CD14-positive monocyte (primary cell): ENCODE results near the gene IGF2. TPM values are rescaled to one million over a fixed set of nuclear protein-coding genes. Genes with fewer than 3 reads are reported as not detected.
A peak's percentile ranks its signal among the peaks of the same experiment; 100 is the strongest.

Experiments
- DNase-seq, 3 donors: peaks; one replicate each; pipeline ENCODE4 v3.0.0-alpha.2; 2011 to 2022
- H2AFZ ChIP-seq: 2 replicates; pipeline ENCODE4 v1.6.0; 2012; ENCODE audit warnings: mild to moderate bottlenecking, low read depth, low read length, inconsistent platforms; ENCODE audit not compliant: insufficient read depth, poor library complexity, severe bottlenecking
- H3K27ac ChIP-seq, 2 donors: 1 replicate in 1 of 2; 2 replicates in 1 of 2; pipeline ENCODE4 v1.5.1; 2012 to 2013; ENCODE audit warnings: low read length in 2 of 2, control low read depth in 1 of 2, inconsistent platforms in 1 of 2, low read depth in 1 of 2, mild to moderate bottlenecking in 1 of 2
- H3K27me3 ChIP-seq, 2 donors: one replicate each; pipeline versions ENCODE4 v1.6.0 to v1.6.1; 2011 to 2013; ENCODE audit warnings: low read length in 2 of 2; ENCODE audit not compliant: control insufficient read depth in 2 of 2, insufficient read depth in 2 of 2
- H3K36me3 ChIP-seq, 2 donors: replicated peaks in 1 of 2; 1 replicate in 1 of 2; 2 replicates in 1 of 2; pipeline versions ENCODE4 v1.5.1 to v1.6.1; 2012 to 2013; ENCODE audit warnings: low read length in 2 of 2, control low read depth in 1 of 2, inconsistent platforms in 1 of 2, mild to moderate bottlenecking in 1 of 2; ENCODE audit not compliant: insufficient read depth in 2 of 2, control insufficient read depth in 1 of 2
- H3K4me1 ChIP-seq, 2 donors: 1 replicate in 1 of 2; 2 replicates in 1 of 2; pipeline versions ENCODE4 v1.5.1 to v1.6.1; 2012 to 2013; ENCODE audit warnings: low read length in 2 of 2, control low read depth in 1 of 2, inconsistent platforms in 1 of 2, mild to moderate bottlenecking in 1 of 2, moderate library complexity in 1 of 2; ENCODE audit not compliant: insufficient read depth in 2 of 2, control insufficient read depth in 1 of 2
- H3K4me2 ChIP-seq: replicated peaks from 2 replicates; pipeline ENCODE3; 2012; ENCODE audit warnings: low read length, moderate library complexity, mild to moderate bottlenecking; ENCODE audit not compliant: poor library complexity, severe bottlenecking; ENCODE audit errors: extremely low read depth
- H3K4me3 ChIP-seq, 3 experiments: fragments of 200-600 bp in 1 of 3; sonication (generic) in 1 of 3; replicated peaks in 1 of 3; 1 replicate in 2 of 3; 2 replicates in 1 of 3; pipeline ENCODE4 v1.5.1; 2011 to 2013; ENCODE audit warnings: low read length in 3 of 3, mild to moderate bottlenecking in 3 of 3, control low read depth in 2 of 3, low read depth in 2 of 3, inconsistent platforms in 1 of 3, moderate library complexity in 1 of 3
- H3K79me2 ChIP-seq: 2 replicates; pipeline ENCODE4 v1.6.0; 2012; ENCODE audit warnings: mild to moderate bottlenecking, control low read depth, inconsistent platforms, low read length, moderate library complexity; ENCODE audit not compliant: insufficient read depth
- H3K9ac ChIP-seq: 2 replicates; pipeline ENCODE4 v1.6.0; 2017; ENCODE audit warnings: low read length, mild to moderate bottlenecking; ENCODE audit not compliant: insufficient read depth, poor library complexity, severe bottlenecking
- H3K9me3 ChIP-seq, 2 donors: replicated peaks in 1 of 2; 1 replicate in 1 of 2; 2 replicates in 1 of 2; pipeline versions ENCODE4 v1.5.1 to v1.6.1; 2012 to 2013; ENCODE audit warnings: low read length in 2 of 2, control low read depth in 1 of 2; ENCODE audit not compliant: control insufficient read depth in 1 of 2, insufficient read depth in 1 of 2
- H4K20me1 ChIP-seq: 2 replicates; pipeline ENCODE4 v1.6.0; 2012; ENCODE audit warnings: mild to moderate bottlenecking, low read length, control low read depth, moderate library complexity; ENCODE audit not compliant: insufficient read depth
- H3K27ac Mint-ChIP-seq, 7 donors: one replicate each; pipeline ENCODE4 v1.8.0; 2020; ENCODE audit warnings: mild to moderate bottlenecking in 7 of 7, mixed read lengths in 7 of 7, moderate library complexity in 6 of 7, inconsistent platforms in 2 of 7
- H3K27me3 Mint-ChIP-seq, 3 donors: one replicate each; pipeline ENCODE4 v1.8.0; 2021 to 2022; ENCODE audit warnings: low read depth in 3 of 3, mild to moderate bottlenecking in 3 of 3, mixed read lengths in 3 of 3, moderate library complexity in 3 of 3, inconsistent platforms in 1 of 3
- H3K36me3 Mint-ChIP-seq, 2 donors: one replicate each; pipeline ENCODE4 v1.8.0; 2020; ENCODE audit warnings: mixed read lengths in 2 of 2, inconsistent platforms in 1 of 2, mild to moderate bottlenecking in 1 of 2
- H3K4me1 Mint-ChIP-seq: one replicate; pipeline ENCODE4 v1.8.0; 2020; ENCODE audit warnings: mild to moderate bottlenecking, mixed read lengths
- H3K4me3 Mint-ChIP-seq, 2 donors: one replicate each; pipeline ENCODE4 v1.8.0; 2020; ENCODE audit warnings: mild to moderate bottlenecking in 2 of 2, mixed read lengths in 2 of 2, moderate library complexity in 1 of 2
- H3K9me3 Mint-ChIP-seq, 7 donors: one replicate each; pipeline ENCODE4 v1.8.0; 2020 to 2022; ENCODE audit warnings: mixed read lengths in 7 of 7, mild to moderate bottlenecking in 6 of 7, moderate library complexity in 6 of 7, inconsistent platforms in 2 of 7
- WGBS: methylation state at CpG from one replicate; pipeline ENCODE4 v1.1.5; 2013; ENCODE audit warnings: missing lambda C conversion rate; ENCODE audit not compliant: insufficient coverage; 5-methylcytosine and 5-hydroxymethylcytosine counted together
- intact Hi-C, 2 donors: fragments of 100-400 bp; cut with micrococcal nuclease; formaldehyde crosslinking; loops; one replicate each; pipeline versions ENCODE4 v1.15.0 to v1.15.1; 2023
- polyA plus RNA-seq, 3 donors: library from polyadenylated mRNA; depleted of rRNA in 1 of 3; unstranded in 2 of 3; stranded (reverse) in 1 of 3; fragments of 300-500 nt in 2 of 3; fragments of >200 nt in 1 of 3; fragmentation: Illumina TruSeq in 2 of 3; gene quantifications; 1 replicate in 2 of 3; 2 replicates in 1 of 3; pipeline ENCODE4 v1.2.3, GENCODE V29; 2012 to 2021
- TF ChIP-seq, protein P1 (sequence below): fragments of 200-600 bp; IDR thresholded peaks from one replicate; pipeline ENCODE4 v1.8.0; 2022; ENCODE audit warnings: antibody characterized with exemption, mild to moderate bottlenecking

Gene IGF2
- polyA plus RNA-seq, 3 donors, result not detected

DNA sequence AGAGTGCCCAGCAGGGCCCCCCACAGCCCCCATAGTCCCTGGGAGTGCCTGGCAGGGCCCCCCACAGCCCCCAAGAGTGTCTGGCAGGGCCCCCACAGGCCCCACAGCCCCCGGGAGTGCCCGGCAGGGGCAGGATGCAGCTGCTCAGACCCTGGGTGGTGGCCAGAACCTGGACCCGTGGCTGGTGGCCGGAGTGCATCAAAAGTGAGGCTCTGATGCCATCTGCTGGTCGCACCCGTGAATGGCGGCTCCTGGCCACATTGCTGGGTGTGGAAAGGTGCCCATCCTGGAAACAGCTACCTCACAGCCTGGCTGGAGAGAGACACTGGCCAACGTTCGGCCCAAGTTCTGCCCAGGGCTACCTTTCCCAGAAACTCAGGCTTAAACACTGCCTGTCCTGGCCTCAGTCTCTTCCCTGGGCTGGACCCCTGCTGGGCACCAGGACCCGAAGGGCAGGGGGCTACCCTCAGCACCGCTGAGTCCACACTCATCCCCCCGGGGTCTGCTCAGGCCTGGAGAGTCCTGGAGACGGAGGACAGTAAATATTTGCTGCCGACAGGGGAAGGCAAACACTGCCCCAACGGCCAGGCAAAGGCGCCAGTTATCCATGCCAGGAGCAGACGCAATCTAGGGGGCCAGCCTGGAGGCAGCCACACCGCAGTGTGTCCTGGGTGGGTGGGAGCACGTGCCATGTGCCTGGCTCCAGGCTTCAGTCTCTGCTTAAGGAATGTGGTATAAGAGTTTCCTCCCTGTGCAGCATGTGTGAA, 17.4 kb upstream of the IGF2 start:
- H3K4me1 ChIP-seq, result peaks cover 3 to 4% of the 10 kb centered on the region in 2 donors
- peaks cover 0 to 22% (median 3%) of the 10 kb centered on the region in 3 donors for H3K27me3 Mint-ChIP-seq
- H3K27ac Mint-ChIP-seq, result peak overlapping the region in 1 of 7 donors; percentile 46
- H3K36me3 Mint-ChIP-seq, result no peaks in the 10 kb centered on the region
- no peaks in the 10 kb centered on the region for H3K9me3 ChIP-seq
- 41% methylated on average over 19 of the region's 19 CpGs for WGBS
- H4K20me1 ChIP-seq, result no peaks in the 10 kb centered on the region
- no peak overlapping the region for H2AFZ ChIP-seq
- peak; percentile 23 to 54 (median 51) for DNase-seq
- TF ChIP-seq, protein P1, sequence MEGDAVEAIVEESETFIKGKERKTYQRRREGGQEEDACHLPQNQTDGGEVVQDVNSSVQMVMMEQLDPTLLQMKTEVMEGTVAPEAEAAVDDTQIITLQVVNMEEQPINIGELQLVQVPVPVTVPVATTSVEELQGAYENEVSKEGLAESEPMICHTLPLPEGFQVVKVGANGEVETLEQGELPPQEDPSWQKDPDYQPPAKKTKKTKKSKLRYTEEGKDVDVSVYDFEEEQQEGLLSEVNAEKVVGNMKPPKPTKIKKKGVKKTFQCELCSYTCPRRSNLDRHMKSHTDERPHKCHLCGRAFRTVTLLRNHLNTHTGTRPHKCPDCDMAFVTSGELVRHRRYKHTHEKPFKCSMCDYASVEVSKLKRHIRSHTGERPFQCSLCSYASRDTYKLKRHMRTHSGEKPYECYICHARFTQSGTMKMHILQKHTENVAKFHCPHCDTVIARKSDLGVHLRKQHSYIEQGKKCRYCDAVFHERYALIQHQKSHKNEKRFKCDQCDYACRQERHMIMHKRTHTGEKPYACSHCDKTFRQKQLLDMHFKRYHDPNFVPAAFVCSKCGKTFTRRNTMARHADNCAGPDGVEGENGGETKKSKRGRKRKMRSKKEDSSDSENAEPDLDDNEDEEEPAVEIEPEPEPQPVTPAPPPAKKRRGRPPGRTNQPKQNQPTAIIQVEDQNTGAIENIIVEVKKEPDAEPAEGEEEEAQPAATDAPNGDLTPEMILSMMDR, result peak; percentile 84
- H3K4me2 ChIP-seq, result no peak overlapping the region
- no peak overlapping the region for H3K9ac ChIP-seq
- no peaks in the 10 kb centered on the region for H3K79me2 ChIP-seq
- peaks cover 10% of the 10 kb centered on the region for H3K4me1 Mint-ChIP-seq
- H3K9me3 Mint-ChIP-seq, result peaks cover 0 to 1% (median 0%) of the 10 kb centered on the region in 7 donors
- H3K27ac ChIP-seq, result no peak overlapping the region
- intact Hi-C loops, result loop anchor here in 1 of 2 donors (5.0 to 10.0 kb wide), 3 partner anchors 232 to 504 kb away; no protein-coding TSS in a partner anchor
- no peaks in the 10 kb centered on the region for H3K27me3 ChIP-seq
- no peak overlapping the region for H3K4me3 Mint-ChIP-seq
- H3K4me3 ChIP-seq, result no peak overlapping the region
- H3K36me3 ChIP-seq, result no peaks in the 10 kb centered on the region

- H3K79me2 ChIP-seq, result no peaks in the 10 kb centered on the region
- Mint-ChIP-seq H3K36me3 (no peaks in the 10 kb centered on the region), H3K4me1 (peaks cover 12% of the 10 kb centered on the region), H3K9me3 (peaks cover 0 to 1% (median 0%) of the 10 kb centered on the region in 7 donors), H3K27me3 (peaks cover 8 to 30% (median 9%) of the 10 kb centered on the region in 3 donors), H3K27ac (peak overlapping the region in 1 of 7 donors; percentile 24), H3K4me3 (no peak overlapping the region)
- no peak overlapping the region for H3K9ac ChIP-seq
- no peaks in the 10 kb centered on the region for H4K20me1 ChIP-seq
- no peak overlapping the region for H3K4me3 ChIP-seq
- TF ChIP-seq, protein P1, result no peak
- H3K9me3 ChIP-seq, result no peaks in the 10 kb centered on the region
- no peak overlapping the region for H3K4me2 ChIP-seq
- peaks cover 0 to 8% of the 10 kb centered on the region in 2 donors for H3K27me3 ChIP-seq
- H2AFZ ChIP-seq, result no peak overlapping the region
- intact Hi-C loops, result loop anchor here in 1 of 2 donors (5.0 to 10.0 kb wide), 3 partner anchors 231 to 503 kb away; no protein-coding TSS in a partner anchor
- H3K27ac ChIP-seq, result no peak overlapping the region
- DNase-seq, result no peak
- peaks cover 5 to 7% of the 10 kb centered on the region in 2 donors for H3K4me1 ChIP-seq
- WGBS, result 90% methylated on average over 23 of the region's 29 CpGs
- no peaks in the 10 kb centered on the region for H3K36me3 ChIP-seq
Observed at GRCh38 chr11:2155511-2155910, 16.3 kb upstream of the IGF2 start.
